ENCODE measurements around the gene GALNT13. TPM values are rescaled to one million over a fixed set of nuclear protein-coding genes. Genes with fewer than 3 reads are reported as not detected.

The GALNT13 gene
- total and polyA plus RNA-seq, 10 of the 15 experiments (the other 5 are each of a cell fraction or from before 2014, with no cell fraction given) = 0.04 TPM; not detected in 9

GRCh38 chr2:154203902-154204301 lies 332.2 kb downstream of the GALNT13 start:
- Histone ChIP-seq H3K9ac (ENCODE audit: control insufficient read depth, insufficient read depth, low read length) (no peak overlapping the region), H3K27me3 (replicated peaks in 1 of 2; ENCODE audit: control insufficient read depth in 2 of 2, insufficient read depth in 2 of 2, low read length in 1 of 2) (no peaks in the 10 kb centered on the region), H3K36me3 (ENCODE audit: control insufficient read depth in 2 of 2, insufficient read depth in 2 of 2, low read length in 1 of 2) (no peaks in the 10 kb centered on the region), H3K4me1 (ENCODE audit: control insufficient read depth, insufficient read depth, low read length) (no peaks in the 10 kb centered on the region), H3K9me3 (replicated peaks; ENCODE audit: control insufficient read depth, insufficient read depth, low read length) (no peaks in the 10 kb centered on the region), H3K27ac (ENCODE audit: control insufficient read depth, insufficient read depth) (no peak overlapping the region), H4K20me1 (ENCODE audit: control insufficient read depth, insufficient read depth) (no peaks in the 10 kb centered on the region), H3K4me2 (ENCODE audit: control insufficient read depth, insufficient read depth) (no peak overlapping the region), H2AFZ (ENCODE audit: control insufficient read depth, low read depth, low read length) (no peak overlapping the region), H3K4me3 (no peak overlapping the region), H3K79me2 (ENCODE audit: control insufficient read depth, insufficient read depth, low read length) (no peaks in the 10 kb centered on the region)
- no peak for FAIRE-seq
- RAD21 ChIA-PET (ENCODE audit: unreplicated experiment) = no interaction called here
- CTCF ChIA-PET = no interaction called here
- no peak for ATAC-seq
- BruUV-seq (replicated peaks) = no TSS peak
- SMC1A ChIA-PET (ENCODE audit: uncharacterized antibody, unreplicated experiment) = no interaction called here
- TF ChIP-seq NR2C2 (IDR thresholded peaks at IDR 0.05; ENCODE audit: borderline replicate concordance, control insufficient read depth, insufficient read length, low read depth) (no peak), MLLT1 (IDR thresholded peaks at IDR 0.05) (no peak), ATF3 (IDR thresholded peaks at IDR 0.05; ENCODE audit: borderline replicate concordance, extremely low read depth, low read depth, low read length) (no peak), JUND (IDR thresholded peaks at IDR 0.05; ENCODE audit: low read depth, low read length) (no peak), TARDBP (IDR thresholded peaks at IDR 0.05; ENCODE audit: borderline replicate concordance) (no peak), MXI1 (IDR thresholded peaks at IDR 0.05; ENCODE audit: low read depth, low read length) (no peak), IRF4 (IDR thresholded peaks at IDR 0.05; ENCODE audit: low read depth, low read length) (no peak), EZH2 (IDR thresholded peaks at IDR 0.05; ENCODE audit: borderline replicate concordance, control insufficient read depth, low read depth, low read length) (no peak), LARP7 (IDR thresholded peaks at IDR 0.05) (no peak), SUPT20H (IDR thresholded peaks at IDR 0.05; ENCODE audit: borderline replicate concordance, control insufficient read depth, low read depth, low read length) (no peak), BCL3 (IDR thresholded peaks at IDR 0.05; ENCODE audit: borderline replicate concordance, insufficient read depth, low read depth, low read length, poor library complexity, severe bottlenecking) (no peak), FOXK2 (IDR thresholded peaks at IDR 0.05) (no peak), NFIC (IDR thresholded peaks at IDR 0.05; ENCODE audit: low read depth, low read length) (no peak), MTA3 (IDR thresholded peaks at IDR 0.05; ENCODE audit: borderline replicate concordance, low read length) (no peak), NR2C1 (IDR thresholded peaks at IDR 0.05) (no peak)
- TF ChIP-seq, protein P1, sequence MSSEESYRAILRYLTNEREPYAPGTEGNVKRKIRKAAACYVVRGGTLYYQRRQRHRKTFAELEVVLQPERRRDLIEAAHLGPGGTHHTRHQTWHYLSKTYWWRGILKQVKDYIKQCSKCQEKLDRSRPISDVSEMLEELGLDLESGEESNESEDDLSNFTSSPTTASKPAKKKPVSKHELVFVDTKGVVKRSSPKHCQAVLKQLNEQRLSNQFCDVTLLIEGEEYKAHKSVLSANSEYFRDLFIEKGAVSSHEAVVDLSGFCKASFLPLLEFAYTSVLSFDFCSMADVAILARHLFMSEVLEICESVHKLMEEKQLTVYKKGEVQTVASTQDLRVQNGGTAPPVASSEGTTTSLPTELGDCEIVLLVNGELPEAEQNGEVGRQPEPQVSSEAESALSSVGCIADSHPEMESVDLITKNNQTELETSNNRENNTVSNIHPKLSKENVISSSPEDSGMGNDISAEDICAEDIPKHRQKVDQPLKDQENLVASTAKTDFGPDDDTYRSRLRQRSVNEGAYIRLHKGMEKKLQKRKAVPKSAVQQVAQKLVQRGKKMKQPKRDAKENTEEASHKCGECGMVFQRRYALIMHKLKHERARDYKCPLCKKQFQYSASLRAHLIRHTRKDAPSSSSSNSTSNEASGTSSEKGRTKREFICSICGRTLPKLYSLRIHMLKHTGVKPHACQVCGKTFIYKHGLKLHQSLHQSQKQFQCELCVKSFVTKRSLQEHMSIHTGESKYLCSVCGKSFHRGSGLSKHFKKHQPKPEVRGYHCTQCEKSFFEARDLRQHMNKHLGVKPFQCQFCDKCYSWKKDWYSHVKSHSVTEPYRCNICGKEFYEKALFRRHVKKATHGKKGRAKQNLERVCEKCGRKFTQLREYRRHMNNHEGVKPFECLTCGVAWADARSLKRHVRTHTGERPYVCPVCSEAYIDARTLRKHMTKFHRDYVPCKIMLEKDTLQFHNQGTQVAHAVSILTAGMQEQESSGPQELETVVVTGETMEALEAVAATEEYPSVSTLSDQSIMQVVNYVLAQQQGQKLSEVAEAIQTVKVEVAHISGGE (CRISPR knock-in tag; IDR thresholded peaks at IDR 0.05) = no peak
- TF ChIP-seq, protein P2, sequence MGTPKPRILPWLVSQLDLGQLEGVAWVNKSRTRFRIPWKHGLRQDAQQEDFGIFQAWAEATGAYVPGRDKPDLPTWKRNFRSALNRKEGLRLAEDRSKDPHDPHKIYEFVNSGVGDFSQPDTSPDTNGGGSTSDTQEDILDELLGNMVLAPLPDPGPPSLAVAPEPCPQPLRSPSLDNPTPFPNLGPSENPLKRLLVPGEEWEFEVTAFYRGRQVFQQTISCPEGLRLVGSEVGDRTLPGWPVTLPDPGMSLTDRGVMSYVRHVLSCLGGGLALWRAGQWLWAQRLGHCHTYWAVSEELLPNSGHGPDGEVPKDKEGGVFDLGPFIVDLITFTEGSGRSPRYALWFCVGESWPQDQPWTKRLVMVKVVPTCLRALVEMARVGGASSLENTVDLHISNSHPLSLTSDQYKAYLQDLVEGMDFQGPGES (IDR thresholded peaks at IDR 0.05) = no peak
- POLR2A ChIA-PET = no interaction called here
- in situ Hi-C loops (cut with MboI) (no loop called here), intact Hi-C loops (cut with micrococcal nuclease; ENCODE audit: unreplicated experiment) (no loop called here)
- DNase-seq (ENCODE audit: low read depth, low spot score) = no peak
- WGBS (ENCODE audit: insufficient coverage, insufficient replicate concordance, low lambda C conversion rate, missing lambda C conversion rate) = 56% methylated on average over 2 of the region's 2 CpGs

Measured in GM12878 (cell line).